Breast epithelium (tissue), 4 donors: ENCODE data around the gene AFF3. TPM values are rescaled to one million over a fixed set of nuclear protein-coding genes. Genes with fewer than 3 reads are reported as not detected.

ENCODE experiments used
- DNase-seq, 2 donors: peaks; one replicate each; pipeline ENCODE4 v3.0.0-alpha.2; 2019; ENCODE audit warnings: low spot score in 2 of 2
- H3K27ac ChIP-seq, 2 donors: fragments of 200-600 bp; sonication (generic) in 1 of 2; one replicate each; pipeline ENCODE4 v1.5.1; 2016 to 2019; ENCODE audit warnings: mild to moderate bottlenecking in 1 of 2
- H3K27me3 ChIP-seq, 2 donors: fragments of 200-600 bp; sonication (generic) in 1 of 2; one replicate each; pipeline versions ENCODE4 v1.5.1 to v1.6.0; 2017 to 2019; ENCODE audit warnings: control low read depth in 1 of 2, mild to moderate bottlenecking in 1 of 2
- H3K36me3 ChIP-seq: fragments of 200-600 bp; one replicate; pipeline ENCODE4 v1.5.1; 2019
- H3K4me1 ChIP-seq, 2 donors: fragments of 200-600 bp; sonication (generic); one replicate each; pipeline ENCODE4 v1.5.1; 2016 to 2019; ENCODE audit warnings: control low read depth in 1 of 2
- H3K4me3 ChIP-seq, 3 donors: fragments of 200-600 bp; sonication (generic); 1 replicate in 2 of 3; 2 replicates in 1 of 3; pipeline ENCODE4 v1.5.1; 2016 to 2019; ENCODE audit warnings: mild to moderate bottlenecking in 3 of 3, moderate library complexity in 2 of 3
- H3K9me3 ChIP-seq, 2 donors: fragments of 200-600 bp; sonication (generic) in 1 of 2; one replicate each; pipeline ENCODE4 v1.5.1; 2016 to 2019; ENCODE audit warnings: control low read depth in 1 of 2
- POLR2A ChIP-seq: fragments of 450-650 bp; IDR thresholded peaks from one replicate; pipeline ENCODE4 v1.6.1; 2016; ENCODE audit warnings: antibody characterized with exemption, mild to moderate bottlenecking, moderate library complexity
- POLR2AphosphoS5 ChIP-seq, 3 donors: sonication (generic); formaldehyde crosslinking; IDR thresholded peaks; one replicate each; pipeline ENCODE4 v1.6.1; 2017; ENCODE audit warnings: antibody characterized with exemption in 3 of 3
- intact Hi-C: fragments of 100-400 bp; cut with DNase I; formaldehyde crosslinking; loops from one replicate; pipeline ENCODE4 v1.15.1; 2023; ENCODE audit warnings: low total_unique reads
- total RNA-seq, 3 donors: library from RNA; depleted of rRNA; stranded (reverse); fragments of >200 nt; gene quantifications; one replicate each; pipeline ENCODE4 v1.1.0, GENCODE V29; 2016
- TF ChIP-seq, protein P1 (sequence below), 3 donors: fragments of 450-650 bp; IDR thresholded peaks; one replicate each; pipeline ENCODE4 v1.5.1; 2016 to 2017; ENCODE audit warnings: antibody characterized with exemption in 3 of 3, mild to moderate bottlenecking in 3 of 3, moderate library complexity in 3 of 3

Gene AFF3
- total RNA-seq, 3 donors from 2014 or later, result 8.2 to 116 (median 63.6) TPM

DNA sequence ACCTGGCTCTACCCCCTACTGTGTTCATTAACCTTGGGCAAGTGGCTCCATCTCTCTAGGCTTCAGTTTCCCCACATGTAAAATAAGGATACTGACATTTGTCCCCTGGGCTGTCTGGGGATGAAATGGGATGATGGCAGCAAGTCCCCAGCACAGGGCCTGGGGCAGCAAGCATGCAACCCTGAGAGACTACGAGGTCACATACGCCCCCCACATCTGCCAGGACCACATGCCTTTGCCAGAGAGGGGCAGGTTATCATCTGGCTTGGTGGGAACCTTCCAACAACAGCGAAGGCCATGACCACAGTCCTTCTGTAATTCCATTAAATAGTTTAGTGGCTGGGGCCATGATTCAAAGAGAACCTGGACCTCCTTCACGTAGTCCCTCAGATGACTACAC is 506.7 kb downstream of the AFF3 start:
- Histone ChIP-seq H3K4me1 (no peaks in the 10 kb centered on the region), H3K27ac (no peak overlapping the region), H3K4me3 (no peak overlapping the region), H3K27me3 (no peaks in the 10 kb centered on the region), H3K36me3 (no peaks in the 10 kb centered on the region), H3K9me3 (no peaks in the 10 kb centered on the region)
- no peak for DNase-seq
- intact Hi-C loops, result no loop called here
- TF ChIP-seq, protein P1, sequence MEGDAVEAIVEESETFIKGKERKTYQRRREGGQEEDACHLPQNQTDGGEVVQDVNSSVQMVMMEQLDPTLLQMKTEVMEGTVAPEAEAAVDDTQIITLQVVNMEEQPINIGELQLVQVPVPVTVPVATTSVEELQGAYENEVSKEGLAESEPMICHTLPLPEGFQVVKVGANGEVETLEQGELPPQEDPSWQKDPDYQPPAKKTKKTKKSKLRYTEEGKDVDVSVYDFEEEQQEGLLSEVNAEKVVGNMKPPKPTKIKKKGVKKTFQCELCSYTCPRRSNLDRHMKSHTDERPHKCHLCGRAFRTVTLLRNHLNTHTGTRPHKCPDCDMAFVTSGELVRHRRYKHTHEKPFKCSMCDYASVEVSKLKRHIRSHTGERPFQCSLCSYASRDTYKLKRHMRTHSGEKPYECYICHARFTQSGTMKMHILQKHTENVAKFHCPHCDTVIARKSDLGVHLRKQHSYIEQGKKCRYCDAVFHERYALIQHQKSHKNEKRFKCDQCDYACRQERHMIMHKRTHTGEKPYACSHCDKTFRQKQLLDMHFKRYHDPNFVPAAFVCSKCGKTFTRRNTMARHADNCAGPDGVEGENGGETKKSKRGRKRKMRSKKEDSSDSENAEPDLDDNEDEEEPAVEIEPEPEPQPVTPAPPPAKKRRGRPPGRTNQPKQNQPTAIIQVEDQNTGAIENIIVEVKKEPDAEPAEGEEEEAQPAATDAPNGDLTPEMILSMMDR (IDR thresholded peaks at IDR 0.05), result no peak
- no peak for TF ChIP-seq POLR2AphosphoS5 (IDR thresholded peaks at IDR 0.05)
- no peak for TF ChIP-seq POLR2A

DNA sequence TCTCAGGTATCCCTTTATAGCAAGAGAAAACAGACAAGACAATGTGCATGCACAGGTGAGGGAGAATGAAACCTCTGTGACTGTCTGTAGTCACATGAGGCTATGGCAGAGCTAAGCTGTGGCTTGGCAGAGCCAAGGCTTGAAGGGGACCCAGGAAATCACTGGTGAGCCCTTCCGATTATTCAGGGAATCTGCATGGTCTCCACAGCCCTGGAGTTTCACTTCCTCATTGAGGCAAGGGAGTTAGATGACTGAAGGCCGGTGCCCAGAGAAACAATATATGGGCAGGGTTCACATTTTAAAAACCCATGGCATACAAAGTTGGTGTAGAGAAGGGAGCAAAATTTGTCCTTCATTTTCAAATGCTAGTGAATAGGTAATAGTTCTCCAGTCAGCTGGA is 508.2 kb downstream of the AFF3 start:
- intact Hi-C loops, result no loop called here
- Histone ChIP-seq H3K36me3 (no peaks in the 10 kb centered on the region), H3K9me3 (no peaks in the 10 kb centered on the region), H3K27ac (no peak overlapping the region), H3K4me3 (no peak overlapping the region), H3K4me1 (no peaks in the 10 kb centered on the region), H3K27me3 (no peaks in the 10 kb centered on the region)
- TF ChIP-seq, protein P1 (IDR thresholded peaks at IDR 0.05), result no peak
- TF ChIP-seq POLR2A (no peak), POLR2AphosphoS5 (IDR thresholded peaks at IDR 0.05) (no peak)
- DNase-seq, result no peak

DNA sequence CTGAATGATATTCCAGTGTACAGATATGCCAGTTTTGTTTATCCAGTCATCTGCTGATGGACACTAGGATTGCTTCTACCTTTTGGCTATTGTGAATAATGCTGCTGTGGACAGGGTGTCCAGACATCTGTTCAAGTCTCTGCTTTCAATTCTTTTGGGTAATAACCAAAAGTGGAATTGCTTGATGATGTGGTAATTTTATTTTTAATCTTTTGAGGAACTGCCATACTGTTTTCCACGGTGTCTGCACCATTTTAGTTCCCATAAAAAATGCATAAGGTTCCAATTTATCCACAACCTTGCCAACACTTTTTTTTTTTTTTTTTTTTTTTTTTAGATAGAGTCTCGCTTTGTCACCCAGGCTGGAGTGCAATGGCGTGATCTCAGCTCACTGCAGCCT is 510.7 kb downstream of the AFF3 start:
- DNase-seq, result no peak
- Histone ChIP-seq H3K4me1 (no peaks in the 10 kb centered on the region), H3K27me3 (no peaks in the 10 kb centered on the region), H3K4me3 (no peak overlapping the region), H3K27ac (no peak overlapping the region), H3K36me3 (no peaks in the 10 kb centered on the region), H3K9me3 (no peaks in the 10 kb centered on the region)
- TF ChIP-seq POLR2A (no peak), POLR2AphosphoS5 (IDR thresholded peaks at IDR 0.05) (no peak)
- TF ChIP-seq, protein P1 (IDR thresholded peaks at IDR 0.05), result no peak
- intact Hi-C loops, result no loop called here

DNA sequence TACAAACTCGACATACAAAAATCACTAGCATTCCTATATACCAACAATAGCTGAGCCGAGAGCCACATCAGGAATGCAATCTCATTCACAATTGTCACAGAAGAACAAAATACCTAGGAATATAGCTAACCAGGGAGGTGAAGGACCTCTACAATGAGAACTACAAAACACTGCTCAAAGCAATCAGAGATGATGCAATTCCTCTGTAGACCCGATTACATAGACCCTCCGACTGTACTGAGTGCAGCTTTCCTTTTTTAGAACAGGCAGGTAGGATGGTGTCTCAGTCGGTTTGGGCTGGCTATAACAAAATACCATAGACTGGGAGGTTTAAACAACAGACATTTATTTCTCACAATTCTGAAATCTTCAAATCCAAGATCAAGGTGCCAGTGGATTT is 513.1 kb downstream of the AFF3 start:
- Histone ChIP-seq H3K27ac (no peak overlapping the region), H3K36me3 (no peaks in the 10 kb centered on the region), H3K9me3 (no peaks in the 10 kb centered on the region), H3K4me3 (no peak overlapping the region), H3K27me3 (no peaks in the 10 kb centered on the region), H3K4me1 (no peaks in the 10 kb centered on the region)
- DNase-seq, result no peak
- no peak for TF ChIP-seq POLR2A
- no peak for TF ChIP-seq POLR2AphosphoS5 (IDR thresholded peaks at IDR 0.05)
- TF ChIP-seq, protein P1 (IDR thresholded peaks at IDR 0.05), result no peak
- intact Hi-C loops, result no loop called here

DNA sequence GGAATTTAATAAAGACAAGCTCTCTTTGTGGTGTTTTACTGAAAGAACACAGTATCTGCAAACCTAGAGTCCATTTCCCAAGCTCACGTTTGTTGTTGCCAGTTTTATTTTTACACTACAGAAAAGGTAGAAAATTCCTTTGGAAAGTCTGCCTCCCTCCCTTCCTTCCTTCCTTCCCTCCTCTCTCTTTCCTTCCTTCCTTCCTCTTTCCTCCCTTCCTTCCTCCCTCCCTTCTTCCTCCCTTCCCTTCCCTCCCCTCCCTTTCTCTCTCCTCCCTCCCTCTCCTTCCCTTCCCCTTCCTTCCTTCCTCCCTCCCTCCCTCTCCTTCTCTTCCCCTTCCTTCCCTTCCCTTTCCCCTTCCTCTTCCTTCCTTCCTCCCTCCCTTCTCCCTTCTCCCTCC is 516.2 kb downstream of the AFF3 start:
- H3K4me3 ChIP-seq, result no peak overlapping the region
- intact Hi-C loops, result no loop called here
- no peaks in the 10 kb centered on the region for H3K9me3 ChIP-seq
- H3K27ac ChIP-seq, result no peak overlapping the region
- no peak for DNase-seq
- TF ChIP-seq, protein P1 (IDR thresholded peaks at IDR 0.05), result no peak
- no peak for TF ChIP-seq POLR2A
- no peak for TF ChIP-seq POLR2AphosphoS5 (IDR thresholded peaks at IDR 0.05)
- H3K27me3 ChIP-seq, result no peaks in the 10 kb centered on the region
- no peaks in the 10 kb centered on the region for H3K4me1 ChIP-seq
- no peaks in the 10 kb centered on the region for H3K36me3 ChIP-seq
